PC-3 (cell line): ENCODE results near the gene GRK2. TPM values are rescaled to one million over a fixed set of nuclear protein-coding genes. Genes with fewer than 3 reads are reported as not detected.
A peak's percentile ranks its signal among the peaks of the same experiment; 100 is the strongest.

Experiments used
- ATAC-seq: fragments of 200-7000 bp; cut with Tn5 transposase; 2 replicates; pipeline ENCODE4 v1.9.1; 2020; ENCODE audit warnings: mild to moderate bottlenecking, moderate library complexity
- BruUV-seq: library from RNA; stranded (reverse); fragments of 400-500 nt; replicated peaks from 2 replicates; lab custom pipeline; 2021; lab: Mats Ljungman, UMichigan
- CTCF ChIA-PET: fragments of 300-600 bp; sonication (Branson Sonifier 250); formaldehyde crosslinking; loops from one replicate; lab custom pipeline; 2022; ENCODE audit warnings: antibody characterized with exemption; lab: Charles Lee
- POLR2A ChIA-PET: fragments of 300-600 bp; sonication (Branson Sonifier 250); formaldehyde crosslinking; loops from one replicate; lab custom pipeline; 2022; ENCODE audit warnings: antibody characterized with exemption; ENCODE audit not compliant: unreplicated experiment; lab: Charles Lee
- DNase-seq: peaks from one replicate; pipeline ENCODE4 v3.0.0-alpha.2; 2015
- H2AFZ ChIP-seq: fragments of 300-600 bp; sonication (generic); 2 replicates; pipeline ENCODE4 v1.6.0; 2016; ENCODE audit warnings: antibody characterized with exemption, low read length
- H3F3A ChIP-seq: fragments of 300-600 bp; sonication (generic); one replicate; pipeline ENCODE4 v1.6.0; 2017; ENCODE audit warnings: antibody characterized with exemption, low read length, control low read depth, mild to moderate bottlenecking; ENCODE audit not compliant: unreplicated experiment
- H3K27ac ChIP-seq: fragments of 300-600 bp; sonication (generic); 2 replicates; pipeline ENCODE4 v1.5.1; 2016; ENCODE audit warnings: mild to moderate bottlenecking, low read length
- H3K27me3 ChIP-seq: fragments of 300-600 bp; sonication (generic); 2 replicates; pipeline ENCODE4 v1.6.1; 2016; ENCODE audit warnings: low read length, mixed read lengths
- H3K36me3 ChIP-seq: fragments of 300-600 bp; sonication (generic); 2 replicates; pipeline ENCODE4 v1.6.1; 2016; ENCODE audit warnings: low read depth, mixed run types, low read length, mixed read lengths
- H3K4me1 ChIP-seq: fragments of 300-600 bp; sonication (generic); 2 replicates; pipeline ENCODE4 v1.5.1; 2016; ENCODE audit warnings: low read length; ENCODE audit not compliant: insufficient read depth
- H3K4me2 ChIP-seq: fragments of 300-600 bp; sonication (generic); 2 replicates; pipeline ENCODE4 v1.6.0; 2016; ENCODE audit warnings: low read length
- H3K4me3 ChIP-seq: fragments of 300-600 bp; sonication (generic); 2 replicates; pipeline ENCODE4 v1.5.1; 2016; ENCODE audit warnings: mild to moderate bottlenecking, low read length, mixed read lengths
- H3K79me2 ChIP-seq: fragments of 300-600 bp; sonication (generic); 2 replicates; pipeline ENCODE4 v1.6.1; 2017; ENCODE audit warnings: low read length, mixed read lengths
- H3K9ac ChIP-seq: fragments of 300-600 bp; sonication (generic); 2 replicates; pipeline ENCODE4 v1.6.0; 2016; ENCODE audit warnings: mild to moderate bottlenecking, low read length
- H3K9me2 ChIP-seq: fragments of 300-600 bp; sonication (generic); replicated peaks from 2 replicates; pipeline ENCODE4 v1.6.1; 2016; ENCODE audit warnings: mixed run types, low read length, mixed read lengths
- H3K9me3 ChIP-seq: fragments of 300-600 bp; sonication (generic); 2 replicates; pipeline ENCODE4 v1.6.1; 2016; ENCODE audit warnings: low read length, mixed read lengths
- H4K20me1 ChIP-seq: fragments of 300-600 bp; sonication (generic); 2 replicates; pipeline ENCODE4 v1.6.1; 2016; ENCODE audit warnings: low read length, mixed read lengths
- EZH2 ChIP-seq: fragments of 300-600 bp; sonication (generic); IDR thresholded peaks from one replicate; pipeline ENCODE4 v1.6.1; 2017; ENCODE audit warnings: antibody characterized with exemption, mild to moderate bottlenecking, low read length; ENCODE audit not compliant: unreplicated experiment
- EZH2phosphoT487 ChIP-seq: fragments of 300-600 bp; sonication (generic); IDR thresholded peaks from 2 replicates; pipeline ENCODE4 v1.6.1; 2018; ENCODE audit warnings: mild to moderate bottlenecking, antibody characterized with exemption, low read length, borderline replicate concordance
- intact Hi-C: fragments of 100-400 bp; cut with micrococcal nuclease; formaldehyde crosslinking; loops from 2 replicates; pipeline ENCODE4 v1.9.0; 2023
- total RNA-seq: library from RNA; depleted of rRNA; stranded (reverse); fragments of >200 nt; gene quantifications from 2 replicates; pipeline ENCODE4 v1.2.3, GENCODE V29; 2014
- TF ChIP-seq, protein P1 (sequence below): fragments of 300-600 bp; sonication (generic); conservative IDR thresholded peaks from 2 replicates; pipeline ENCODE4 v1.5.1; 2017; ENCODE audit warnings: antibody characterized with exemption, low read depth, mild to moderate bottlenecking, low read length

GRK2 gene
- total RNA-seq, 1 experiment from 2014 or later, result 103 TPM

DNA sequence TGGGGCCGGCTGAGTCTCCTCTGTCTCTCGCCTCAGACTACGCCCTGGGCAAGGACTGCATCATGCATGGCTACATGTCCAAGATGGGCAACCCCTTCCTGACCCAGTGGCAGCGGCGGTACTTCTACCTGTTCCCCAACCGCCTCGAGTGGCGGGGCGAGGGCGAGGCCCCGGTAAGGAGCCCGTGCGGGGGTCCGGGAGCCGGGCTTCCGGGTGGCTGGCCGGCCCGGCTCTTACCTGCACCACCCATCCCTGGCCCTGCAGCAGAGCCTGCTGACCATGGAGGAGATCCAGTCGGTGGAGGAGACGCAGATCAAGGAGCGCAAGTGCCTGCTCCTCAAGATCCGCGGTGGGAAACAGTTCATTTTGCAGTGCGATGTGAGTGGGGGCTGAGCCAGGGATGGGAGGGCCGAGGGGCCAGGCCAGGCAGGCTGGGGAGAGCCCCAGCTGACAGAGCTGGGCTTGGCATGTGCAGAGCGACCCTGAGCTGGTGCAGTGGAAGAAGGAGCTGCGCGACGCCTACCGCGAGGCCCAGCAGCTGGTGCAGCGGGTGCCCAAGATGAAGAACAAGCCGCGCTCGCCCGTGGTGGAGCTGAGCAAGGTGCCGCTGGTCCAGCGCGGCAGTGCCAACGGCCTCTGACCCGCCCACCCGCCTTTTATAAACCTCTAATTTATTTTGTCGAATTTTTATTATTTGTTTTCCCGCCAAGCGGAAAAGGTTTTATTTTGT, 18.7 kb downstream of the GRK2 start:
- H3K4me1 ChIP-seq, result peaks cover 12% of the 10 kb centered on the region
- H3K9ac ChIP-seq, result no peak overlapping the region
- no peaks in the 10 kb centered on the region for H4K20me1 ChIP-seq
- ChIA-PET POLR2A (no interaction called here), CTCF (interaction anchor here (0.7 kb wide), 1 partner anchor 22 kb away, joined by 4 read pairs; no protein-coding TSS in a partner anchor)
- H3K36me3 ChIP-seq, result peaks cover 41% of the 10 kb centered on the region
- no peaks in the 10 kb centered on the region for H3K27me3 ChIP-seq
- ATAC-seq (no peak), DNase-seq (no peak)
- H3K9me3 ChIP-seq, result no peaks in the 10 kb centered on the region
- H3K27ac ChIP-seq, result no peak overlapping the region
- H3F3A ChIP-seq, result no peaks in the 10 kb centered on the region
- TF ChIP-seq EZH2 (no peak), EZH2phosphoT487 (no peak)
- TF ChIP-seq, protein P1, sequence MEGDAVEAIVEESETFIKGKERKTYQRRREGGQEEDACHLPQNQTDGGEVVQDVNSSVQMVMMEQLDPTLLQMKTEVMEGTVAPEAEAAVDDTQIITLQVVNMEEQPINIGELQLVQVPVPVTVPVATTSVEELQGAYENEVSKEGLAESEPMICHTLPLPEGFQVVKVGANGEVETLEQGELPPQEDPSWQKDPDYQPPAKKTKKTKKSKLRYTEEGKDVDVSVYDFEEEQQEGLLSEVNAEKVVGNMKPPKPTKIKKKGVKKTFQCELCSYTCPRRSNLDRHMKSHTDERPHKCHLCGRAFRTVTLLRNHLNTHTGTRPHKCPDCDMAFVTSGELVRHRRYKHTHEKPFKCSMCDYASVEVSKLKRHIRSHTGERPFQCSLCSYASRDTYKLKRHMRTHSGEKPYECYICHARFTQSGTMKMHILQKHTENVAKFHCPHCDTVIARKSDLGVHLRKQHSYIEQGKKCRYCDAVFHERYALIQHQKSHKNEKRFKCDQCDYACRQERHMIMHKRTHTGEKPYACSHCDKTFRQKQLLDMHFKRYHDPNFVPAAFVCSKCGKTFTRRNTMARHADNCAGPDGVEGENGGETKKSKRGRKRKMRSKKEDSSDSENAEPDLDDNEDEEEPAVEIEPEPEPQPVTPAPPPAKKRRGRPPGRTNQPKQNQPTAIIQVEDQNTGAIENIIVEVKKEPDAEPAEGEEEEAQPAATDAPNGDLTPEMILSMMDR, result no peak
- intact Hi-C loops, result no loop called here
- H3K4me3 ChIP-seq, result no peak overlapping the region
- no peak overlapping the region for H2AFZ ChIP-seq
- peaks cover 5% of the 10 kb centered on the region for H3K79me2 ChIP-seq
- H3K9me2 ChIP-seq, result no peaks in the 10 kb centered on the region
- H3K4me2 ChIP-seq, result no peak overlapping the region
- BruUV-seq, result no TSS peak

DNA sequence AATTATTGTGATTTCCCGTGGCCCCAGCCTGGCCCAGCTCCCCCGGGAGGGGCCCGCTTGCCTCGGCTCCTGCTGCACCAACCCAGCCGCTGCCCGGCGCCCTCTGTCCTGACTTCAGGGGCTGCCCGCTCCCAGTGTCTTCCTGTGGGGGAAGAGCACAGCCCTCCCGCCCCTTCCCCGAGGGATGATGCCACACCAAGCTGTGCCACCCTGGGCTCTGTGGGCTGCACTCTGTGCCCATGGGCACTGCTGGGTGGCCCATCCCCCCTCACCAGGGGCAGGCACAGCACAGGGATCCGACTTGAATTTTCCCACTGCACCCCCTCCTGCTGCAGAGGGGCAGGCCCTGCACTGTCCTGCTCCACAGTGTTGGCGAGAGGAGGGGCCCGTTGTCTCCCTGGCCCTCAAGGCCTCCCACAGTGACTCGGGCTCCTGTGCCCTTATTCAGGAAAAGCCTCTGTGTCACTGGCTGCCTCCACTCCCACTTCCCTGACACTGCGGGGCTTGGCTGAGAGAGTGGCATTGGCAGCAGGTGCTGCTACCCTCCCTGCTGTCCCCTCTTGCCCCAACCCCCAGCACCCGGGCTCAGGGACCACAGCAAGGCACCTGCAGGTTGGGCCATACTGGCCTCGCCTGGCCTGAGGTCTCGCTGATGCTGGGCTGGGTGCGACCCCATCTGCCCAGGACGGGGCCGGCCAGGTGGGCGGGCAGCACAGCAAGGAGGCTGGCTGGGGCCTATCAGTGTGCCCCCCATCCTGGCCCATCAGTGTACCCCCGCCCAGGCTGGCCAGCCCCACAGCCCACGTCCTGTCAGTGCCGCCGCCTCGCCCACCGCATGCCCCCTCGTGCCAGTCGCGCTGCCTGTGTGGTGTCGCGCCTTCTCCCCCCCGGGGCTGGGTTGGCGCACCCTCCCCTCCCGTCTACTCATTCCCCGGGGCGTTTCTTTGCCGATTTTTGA, 19.5 kb downstream of the GRK2 start:
- Histone ChIP-seq H3K36me3 (peaks cover 42% of the 10 kb centered on the region), H3F3A (no peaks in the 10 kb centered on the region), H3K4me1 (peaks cover 19% of the 10 kb centered on the region), H3K27ac (no peak overlapping the region), H3K79me2 (peaks cover 14% of the 10 kb centered on the region), H3K9ac (no peak overlapping the region), H3K9me2 (no peaks in the 10 kb centered on the region), H3K9me3 (no peaks in the 10 kb centered on the region), H3K4me2 (no peak overlapping the region), H4K20me1 (no peaks in the 10 kb centered on the region), H3K4me3 (no peak overlapping the region), H2AFZ (no peak overlapping the region), H3K27me3 (no peaks in the 10 kb centered on the region)
- ATAC-seq (no peak), DNase-seq (no peak)
- TF ChIP-seq, protein P1, result no peak
- no peak for TF ChIP-seq EZH2
- TF ChIP-seq EZH2phosphoT487, result no peak
- ChIA-PET POLR2A (no interaction called here), CTCF (no interaction called here)
- intact Hi-C loops, result no loop called here
- TSS peak; percentile 19 for BruUV-seq
